Omental fat pad (tissue), 4 donors: ENCODE data around the gene HCN4. TPM values are rescaled to one million over a fixed set of nuclear protein-coding genes. Genes with fewer than 3 reads are reported as not detected.

ENCODE experiments used
- ATAC-seq: fragments of 150-250 bp; one replicate; pipeline ENCODE4 v1.9.1; 2016; ENCODE audit warnings: mild to moderate bottlenecking, moderate library complexity; ENCODE audit not compliant: low FRiP score
- DNase-seq: peaks from one replicate; pipeline ENCODE4 v3.0.0-alpha.2; 2019; ENCODE audit warnings: low spot score
- total RNA-seq, 4 donors: library from RNA; depleted of rRNA; stranded (reverse); fragments of >200 nt; gene quantifications; one replicate each; pipeline ENCODE4 v1.1.0, GENCODE V29; 2016
- TF ChIP-seq, protein P1 (sequence below), 3 donors: fragments of 450-650 bp; IDR thresholded peaks; one replicate each; pipeline ENCODE4 v1.5.1; 2016 to 2017; ENCODE audit warnings: antibody characterized with exemption in 3 of 3, mild to moderate bottlenecking in 3 of 3, moderate library complexity in 2 of 3

The HCN4 gene
- total RNA-seq, 4 donors from 2014 or later, result not detected

GRCh38 chr15:73296609-73297353 is 72.0 kb downstream of the HCN4 start:
- TF ChIP-seq, protein P1, sequence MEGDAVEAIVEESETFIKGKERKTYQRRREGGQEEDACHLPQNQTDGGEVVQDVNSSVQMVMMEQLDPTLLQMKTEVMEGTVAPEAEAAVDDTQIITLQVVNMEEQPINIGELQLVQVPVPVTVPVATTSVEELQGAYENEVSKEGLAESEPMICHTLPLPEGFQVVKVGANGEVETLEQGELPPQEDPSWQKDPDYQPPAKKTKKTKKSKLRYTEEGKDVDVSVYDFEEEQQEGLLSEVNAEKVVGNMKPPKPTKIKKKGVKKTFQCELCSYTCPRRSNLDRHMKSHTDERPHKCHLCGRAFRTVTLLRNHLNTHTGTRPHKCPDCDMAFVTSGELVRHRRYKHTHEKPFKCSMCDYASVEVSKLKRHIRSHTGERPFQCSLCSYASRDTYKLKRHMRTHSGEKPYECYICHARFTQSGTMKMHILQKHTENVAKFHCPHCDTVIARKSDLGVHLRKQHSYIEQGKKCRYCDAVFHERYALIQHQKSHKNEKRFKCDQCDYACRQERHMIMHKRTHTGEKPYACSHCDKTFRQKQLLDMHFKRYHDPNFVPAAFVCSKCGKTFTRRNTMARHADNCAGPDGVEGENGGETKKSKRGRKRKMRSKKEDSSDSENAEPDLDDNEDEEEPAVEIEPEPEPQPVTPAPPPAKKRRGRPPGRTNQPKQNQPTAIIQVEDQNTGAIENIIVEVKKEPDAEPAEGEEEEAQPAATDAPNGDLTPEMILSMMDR (IDR thresholded peaks at IDR 0.05), result no peak
- no peak for DNase-seq
- no peak for ATAC-seq

DNA sequence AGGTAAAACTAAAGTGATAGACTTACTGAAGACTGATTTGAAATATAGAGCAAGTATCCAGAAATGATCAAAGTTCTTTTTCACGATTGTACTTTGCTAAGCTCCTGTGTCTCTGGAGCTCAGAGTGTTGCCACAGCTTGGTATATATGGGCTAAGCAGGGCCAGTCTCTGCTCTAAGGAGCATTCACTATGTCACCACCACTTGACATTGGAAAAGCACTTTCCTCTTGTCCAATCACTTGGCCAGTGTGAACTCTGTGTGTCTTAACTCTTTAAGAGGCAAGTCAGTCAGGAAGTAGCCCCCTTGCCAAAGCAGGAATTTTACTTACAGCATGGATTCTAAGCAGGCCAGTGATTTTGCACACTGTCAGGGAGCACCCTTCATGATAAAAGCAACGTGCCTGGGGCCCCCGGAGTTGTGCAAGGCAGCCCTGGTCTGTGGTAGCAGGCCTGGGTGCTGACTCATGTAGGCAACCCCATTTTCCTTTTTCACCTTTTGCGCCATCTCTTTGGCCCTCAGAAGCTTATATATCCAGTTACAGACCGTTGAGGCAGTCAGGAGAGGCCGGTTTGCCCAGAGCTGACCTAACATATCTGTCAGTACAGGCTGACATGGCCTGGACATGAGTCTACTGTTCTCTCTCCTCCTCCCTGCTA is 73.0 kb downstream of the HCN4 start:
- ATAC-seq (no peak), DNase-seq (no peak)
- TF ChIP-seq, protein P1 (IDR thresholded peaks at IDR 0.05), result no peak

DNA sequence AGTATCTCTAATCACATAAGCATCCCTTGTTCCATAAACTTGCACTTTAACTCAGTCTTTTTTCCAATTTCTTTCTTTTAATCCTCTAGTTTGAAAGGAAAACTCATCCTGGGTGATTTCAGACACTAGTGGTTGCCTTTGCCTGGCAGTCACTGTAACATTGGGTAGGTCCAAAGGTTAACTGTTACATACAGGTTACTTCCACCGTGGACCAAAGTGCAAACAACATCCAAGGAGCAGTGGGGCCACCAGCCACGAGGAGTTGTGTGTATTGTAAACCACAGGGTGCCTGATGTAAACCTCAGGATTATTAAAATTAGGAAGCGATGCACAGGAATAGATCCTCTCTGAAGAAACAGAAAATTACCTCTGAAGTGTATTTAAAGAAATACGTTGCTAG is 75.0 kb downstream of the HCN4 start:
- TF ChIP-seq, protein P1 (IDR thresholded peaks at IDR 0.05), result no peak
- ATAC-seq (no peak), DNase-seq (no peak)

DNA sequence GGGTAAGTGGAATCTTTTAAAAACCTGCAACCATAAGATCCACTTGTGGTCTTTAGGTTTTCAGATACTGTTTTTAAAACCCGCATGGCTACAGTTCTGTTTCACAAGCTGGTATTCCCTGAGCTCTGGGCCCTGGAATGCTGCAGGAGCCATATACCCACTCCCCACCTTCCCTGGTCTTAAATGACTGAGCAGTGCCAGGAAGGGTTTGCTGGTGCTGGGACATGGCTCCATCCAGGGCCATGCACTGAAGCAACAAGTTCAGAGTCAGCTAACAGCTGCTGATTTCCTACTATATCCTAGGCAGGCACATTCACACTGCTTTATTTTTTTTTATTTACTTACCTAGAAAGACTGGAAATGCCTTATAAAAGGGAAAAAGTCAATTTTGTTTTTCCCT is 77.3 kb downstream of the HCN4 start:
- no peak for ATAC-seq
- TF ChIP-seq, protein P1 (IDR thresholded peaks at IDR 0.05), result no peak

GRCh38 chr15:73287019-73287418 is 81.7 kb downstream of the HCN4 start:
- TF ChIP-seq, protein P1 (IDR thresholded peaks at IDR 0.05), result no peak
- no peak for ATAC-seq
- no peak for DNase-seq

More for the DNA sequence above, 77.3 kb downstream of the HCN4 start:
- no peak for DNase-seq

DNA sequence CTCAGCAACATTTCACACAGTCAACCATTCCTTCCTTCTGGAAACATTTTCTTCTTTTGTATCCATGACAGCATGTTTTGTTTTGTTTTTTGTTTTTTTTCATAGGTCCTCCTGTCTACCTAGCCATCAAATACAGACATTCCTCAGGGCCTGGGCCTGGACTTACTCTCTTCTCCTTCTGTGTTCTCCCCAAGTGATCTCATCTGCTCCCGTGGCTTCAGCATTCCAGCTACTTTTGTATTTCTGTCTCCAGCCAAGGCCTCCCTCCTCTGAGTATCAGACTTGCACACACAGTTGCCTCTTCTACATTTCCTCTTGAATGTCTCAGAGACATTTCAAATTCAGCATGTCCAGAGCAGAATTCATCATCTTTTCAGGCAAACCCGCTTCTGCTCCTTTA is 82.4 kb downstream of the HCN4 start:
- DNase-seq (no peak), ATAC-seq (no peak)
- TF ChIP-seq, protein P1 (IDR thresholded peaks at IDR 0.05), result no peak
